HepG2 (cell line): ENCODE measurements around the gene CLEC16A. TPM values are rescaled to one million over a fixed set of nuclear protein-coding genes. Genes with fewer than 3 reads are reported as not detected.

Experiments
- BHLHE40 ChIP-seq: IDR thresholded peaks from 2 replicates; pipeline ENCODE4 v1.6.1; 2011; ENCODE audit warnings: low read length, improper control_type of control experiment
- CBX1 ChIP-seq: IDR thresholded peaks from one replicate; pipeline ENCODE4 v1.6.1; 2016; ENCODE audit warnings: antibody characterized with exemption, low read depth
- CCDC6 ChIP-seq: sonication (generic); formaldehyde crosslinking; IDR thresholded peaks from 2 replicates; pipeline ENCODE4 v1.8.1; 2022; ENCODE audit warnings: mild to moderate bottlenecking, missing genetic modification reagents, moderate library complexity
- ELF4 ChIP-seq: sonication (generic); formaldehyde crosslinking; IDR thresholded peaks from 2 replicates; pipeline ENCODE4 v1.5.0; 2020; ENCODE audit warnings: missing genetic modification reagents, mild to moderate bottlenecking, moderate library complexity, borderline replicate concordance
- IRX3 ChIP-seq: sonication (generic); formaldehyde crosslinking; IDR thresholded peaks from 2 replicates; pipeline ENCODE4 v1.8.1; 2023; ENCODE audit warnings: mild to moderate bottlenecking, low read depth, missing genetic modification reagents, borderline replicate concordance
- SSRP1 ChIP-seq: IDR thresholded peaks from 2 replicates; pipeline ENCODE4 v1.6.1; 2016; ENCODE audit warnings: control low read depth
- ZNF317 ChIP-seq: sonication (generic); formaldehyde crosslinking; IDR thresholded peaks from 2 replicates; pipeline ENCODE4 v1.5.0; 2020; ENCODE audit warnings: mild to moderate bottlenecking, missing genetic modification reagents
- ZNF570 ChIP-seq: sonication (generic); formaldehyde crosslinking; IDR thresholded peaks from 2 replicates; pipeline ENCODE4 v1.4.0; 2020; ENCODE audit warnings: mild to moderate bottlenecking, missing genetic modification reagents, borderline replicate concordance
- ZNF780A ChIP-seq: sonication (generic); formaldehyde crosslinking; IDR thresholded peaks from 2 replicates; pipeline ENCODE4 v1.8.0; 2022; ENCODE audit warnings: mild to moderate bottlenecking, missing genetic modification reagents, moderate library complexity
- polyA plus RNA-seq, 8 experiments: library from polyadenylated mRNA; depleted of rRNA in 3 of 8; stranded (reverse) in 7 of 8; unstranded in 1 of 8; fragments of >200 nt; fragmentation: Illumina TruSeq in 4 of 8; extraction: Trizol in 4 of 8; gene quantifications; 2 replicates each; pipeline versions ENCODE4 v1.2.1 to v1.2.3, GENCODE V29; 2011 to 2016; ENCODE audit warnings: low read depth in 4 of 8, missing spikeins in 1 of 8, mixed read lengths in 1 of 8; ENCODE audit not compliant: insufficient read depth in 1 of 8
- total RNA-seq, 5 experiments: library from RNA; depleted of rRNA; stranded (reverse); fragments of >200 nt; fragmentation: Illumina TruSeq; extraction: Trizol; gene quantifications; 2 replicates each; pipeline ENCODE4 v1.2.3, GENCODE V29; 2016; ENCODE audit warnings: low read depth in 1 of 5
- TF ChIP-seq, protein P1 (sequence below): sonication (generic); formaldehyde crosslinking; IDR thresholded peaks from 2 replicates; pipeline ENCODE4 v1.4.0; 2020; ENCODE audit warnings: missing genetic modification reagents, borderline replicate concordance
- TF ChIP-seq, protein P2 (sequence below): sonication (generic); formaldehyde crosslinking; IDR thresholded peaks from 2 replicates; pipeline ENCODE4 v1.5.0; 2020; ENCODE audit warnings: mild to moderate bottlenecking, missing genetic modification reagents, borderline replicate concordance
- TF ChIP-seq, protein P3 (sequence below): sonication (generic); formaldehyde crosslinking; IDR thresholded peaks from 2 replicates; pipeline ENCODE4 v1.4.0; 2020; ENCODE audit warnings: missing genetic modification reagents
- TF ChIP-seq, protein P4 (sequence below): IDR thresholded peaks from 2 replicates; pipeline ENCODE4 v1.6.1; 2018; ENCODE audit warnings: missing genetic modification reagents, mild to moderate bottlenecking, missing compliant biosample characterization

Gene CLEC16A
- total and polyA plus RNA-seq, 2 of the 13 experiments (the other 11 are each of a cell fraction or from before 2014, with no cell fraction given) = 8.5 to 10.3 TPM

DNA sequence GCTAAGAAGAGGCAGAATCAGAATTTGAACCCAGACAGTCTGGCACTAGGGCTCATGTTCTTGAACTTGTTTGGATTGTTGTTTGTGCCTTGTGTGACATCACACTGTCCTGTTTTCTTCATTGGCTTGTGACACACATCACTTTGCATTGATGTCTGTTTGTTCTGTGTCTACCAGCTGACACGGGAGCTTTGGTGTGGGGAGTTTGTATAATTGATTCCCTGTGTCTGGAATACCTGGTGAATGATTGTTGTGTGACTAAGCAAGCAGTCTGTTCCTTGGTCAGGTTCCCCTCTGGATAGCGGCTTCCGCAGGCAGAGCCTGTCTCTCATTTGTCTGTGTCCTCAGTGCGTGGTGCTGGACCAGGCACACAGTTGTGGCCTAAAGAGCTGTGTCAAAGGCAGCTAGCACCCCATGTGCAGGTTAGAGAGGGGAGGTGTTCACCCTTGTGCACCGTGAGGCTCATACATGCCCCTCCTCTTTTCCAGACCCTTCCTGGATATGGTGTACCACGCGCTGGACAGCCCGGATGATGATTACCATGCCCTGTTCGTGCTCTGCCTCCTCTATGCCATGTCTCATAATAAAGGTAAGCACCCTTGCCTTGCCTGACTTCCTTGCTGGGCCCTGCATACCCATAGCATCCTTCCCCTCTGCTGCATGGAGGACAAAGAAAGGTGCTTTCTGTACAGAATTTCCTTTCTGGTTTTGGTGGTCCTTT is 80.1 kb downstream of the CLEC16A start (continued):
- TF ChIP-seq, protein P1, sequence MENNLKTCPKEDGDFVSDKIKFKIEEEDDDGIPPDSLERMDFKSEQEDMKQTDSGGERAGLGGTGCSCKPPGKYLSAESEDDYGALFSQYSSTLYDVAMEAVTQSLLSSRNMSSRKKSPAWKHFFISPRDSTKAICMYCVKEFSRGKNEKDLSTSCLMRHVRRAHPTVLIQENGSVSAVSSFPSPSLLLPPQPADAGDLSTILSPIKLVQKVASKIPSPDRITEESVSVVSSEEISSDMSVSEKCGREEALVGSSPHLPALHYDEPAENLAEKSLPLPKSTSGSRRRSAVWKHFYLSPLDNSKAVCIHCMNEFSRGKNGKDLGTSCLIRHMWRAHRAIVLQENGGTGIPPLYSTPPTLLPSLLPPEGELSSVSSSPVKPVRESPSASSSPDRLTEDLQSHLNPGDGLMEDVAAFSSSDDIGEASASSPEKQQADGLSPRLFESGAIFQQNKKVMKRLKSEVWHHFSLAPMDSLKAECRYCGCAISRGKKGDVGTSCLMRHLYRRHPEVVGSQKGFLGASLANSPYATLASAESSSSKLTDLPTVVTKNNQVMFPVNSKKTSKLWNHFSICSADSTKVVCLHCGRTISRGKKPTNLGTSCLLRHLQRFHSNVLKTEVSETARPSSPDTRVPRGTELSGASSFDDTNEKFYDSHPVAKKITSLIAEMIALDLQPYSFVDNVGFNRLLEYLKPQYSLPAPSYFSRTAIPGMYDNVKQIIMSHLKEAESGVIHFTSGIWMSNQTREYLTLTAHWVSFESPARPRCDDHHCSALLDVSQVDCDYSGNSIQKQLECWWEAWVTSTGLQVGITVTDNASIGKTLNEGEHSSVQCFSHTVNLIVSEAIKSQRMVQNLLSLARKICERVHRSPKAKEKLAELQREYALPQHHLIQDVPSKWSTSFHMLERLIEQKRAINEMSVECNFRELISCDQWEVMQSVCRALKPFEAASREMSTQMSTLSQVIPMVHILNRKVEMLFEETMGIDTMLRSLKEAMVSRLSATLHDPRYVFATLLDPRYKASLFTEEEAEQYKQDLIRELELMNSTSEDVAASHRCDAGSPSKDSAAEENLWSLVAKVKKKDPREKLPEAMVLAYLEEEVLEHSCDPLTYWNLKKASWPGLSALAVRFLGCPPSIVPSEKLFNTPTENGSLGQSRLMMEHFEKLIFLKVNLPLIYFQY = no peak
- TF ChIP-seq BHLHE40 (peak; percentile 66), CCDC6 (no peak), ZNF317 (CRISPR knock-in tag) (no peak), CBX1 (no peak), SSRP1 (no peak), ZNF570 (no peak), ELF4 (CRISPR knock-in tag) (no peak), ZNF780A (CRISPR knock-in tag) (no peak), IRX3 (CRISPR knock-in tag) (no peak)
- TF ChIP-seq, protein P2, sequence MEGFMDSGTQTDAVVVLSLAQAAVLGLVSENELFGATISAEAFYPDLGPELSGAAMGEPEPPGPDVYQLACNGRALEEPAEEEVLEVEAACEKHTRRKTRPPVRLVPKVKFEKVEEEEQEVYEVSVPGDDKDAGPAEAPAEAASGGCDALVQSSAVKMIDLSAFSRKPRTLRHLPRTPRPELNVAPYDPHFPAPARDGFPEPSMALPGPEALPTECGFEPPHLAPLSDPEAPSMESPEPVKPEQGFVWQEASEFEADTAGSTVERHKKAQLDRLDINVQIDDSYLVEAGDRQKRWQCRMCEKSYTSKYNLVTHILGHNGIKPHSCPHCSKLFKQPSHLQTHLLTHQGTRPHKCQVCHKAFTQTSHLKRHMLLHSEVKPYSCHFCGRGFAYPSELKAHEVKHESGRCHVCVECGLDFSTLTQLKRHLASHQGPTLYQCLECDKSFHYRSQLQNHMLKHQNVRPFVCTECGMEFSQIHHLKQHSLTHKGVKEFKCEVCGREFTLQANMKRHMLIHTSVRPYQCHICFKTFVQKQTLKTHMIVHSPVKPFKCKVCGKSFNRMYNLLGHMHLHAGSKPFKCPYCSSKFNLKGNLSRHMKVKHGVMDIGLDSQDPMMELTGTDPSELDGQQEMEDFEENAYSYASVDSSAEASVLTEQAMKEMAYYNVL = no peak
- TF ChIP-seq, protein P3, sequence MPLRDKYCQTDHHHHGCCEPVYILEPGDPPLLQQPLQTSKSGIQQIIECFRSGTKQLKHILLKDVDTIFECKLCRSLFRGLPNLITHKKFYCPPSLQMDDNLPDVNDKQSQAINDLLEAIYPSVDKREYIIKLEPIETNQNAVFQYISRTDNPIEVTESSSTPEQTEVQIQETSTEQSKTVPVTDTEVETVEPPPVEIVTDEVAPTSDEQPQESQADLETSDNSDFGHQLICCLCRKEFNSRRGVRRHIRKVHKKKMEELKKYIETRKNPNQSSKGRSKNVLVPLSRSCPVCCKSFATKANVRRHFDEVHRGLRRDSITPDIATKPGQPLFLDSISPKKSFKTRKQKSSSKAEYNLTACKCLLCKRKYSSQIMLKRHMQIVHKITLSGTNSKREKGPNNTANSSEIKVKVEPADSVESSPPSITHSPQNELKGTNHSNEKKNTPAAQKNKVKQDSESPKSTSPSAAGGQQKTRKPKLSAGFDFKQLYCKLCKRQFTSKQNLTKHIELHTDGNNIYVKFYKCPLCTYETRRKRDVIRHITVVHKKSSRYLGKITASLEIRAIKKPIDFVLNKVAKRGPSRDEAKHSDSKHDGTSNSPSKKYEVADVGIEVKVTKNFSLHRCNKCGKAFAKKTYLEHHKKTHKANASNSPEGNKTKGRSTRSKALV (CRISPR knock-in tag) = no peak
- TF ChIP-seq, protein P4, sequence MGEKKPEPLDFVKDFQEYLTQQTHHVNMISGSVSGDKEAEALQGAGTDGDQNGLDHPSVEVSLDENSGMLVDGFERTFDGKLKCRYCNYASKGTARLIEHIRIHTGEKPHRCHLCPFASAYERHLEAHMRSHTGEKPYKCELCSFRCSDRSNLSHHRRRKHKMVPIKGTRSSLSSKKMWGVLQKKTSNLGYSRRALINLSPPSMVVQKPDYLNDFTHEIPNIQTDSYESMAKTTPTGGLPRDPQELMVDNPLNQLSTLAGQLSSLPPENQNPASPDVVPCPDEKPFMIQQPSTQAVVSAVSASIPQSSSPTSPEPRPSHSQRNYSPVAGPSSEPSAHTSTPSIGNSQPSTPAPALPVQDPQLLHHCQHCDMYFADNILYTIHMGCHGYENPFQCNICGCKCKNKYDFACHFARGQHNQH (CRISPR knock-in tag) = no peak
